ENCODE measurements around the gene ABO.
"Not testable (repeated sequence)": the region's sequence is repeated elsewhere in the genome, so short reads cannot be mapped to it uniquely, and the experiment has no call there.

The ABO gene

DNA sequence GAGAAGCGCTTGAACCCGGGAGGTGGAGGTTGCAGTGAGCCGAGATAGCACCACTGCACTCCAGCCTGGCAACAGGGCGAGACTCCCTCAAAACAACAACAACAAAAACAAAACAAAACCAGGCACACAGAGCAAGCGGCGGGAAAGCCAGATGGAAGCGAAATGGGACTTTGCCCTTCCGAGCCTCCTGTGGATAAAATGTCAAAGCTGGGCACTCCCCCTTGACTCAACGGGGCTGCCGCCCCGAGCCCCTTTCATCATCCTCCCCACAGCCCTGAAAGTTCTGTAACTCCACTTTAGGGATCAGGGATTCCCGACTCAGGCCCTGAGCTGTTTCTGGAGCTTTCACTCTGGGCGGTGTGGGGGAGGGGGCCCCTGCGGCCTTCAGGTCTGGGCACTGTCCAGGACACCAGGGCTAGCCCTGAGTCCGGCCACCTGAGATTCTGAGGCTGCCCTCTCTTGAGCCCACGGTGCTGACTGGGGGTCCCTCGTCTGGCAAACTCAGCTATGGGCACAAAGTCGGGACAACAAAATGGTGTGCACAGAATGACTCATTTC is 35.4 kb downstream of the ABO start:
- DNase-seq: no peak

DNA sequence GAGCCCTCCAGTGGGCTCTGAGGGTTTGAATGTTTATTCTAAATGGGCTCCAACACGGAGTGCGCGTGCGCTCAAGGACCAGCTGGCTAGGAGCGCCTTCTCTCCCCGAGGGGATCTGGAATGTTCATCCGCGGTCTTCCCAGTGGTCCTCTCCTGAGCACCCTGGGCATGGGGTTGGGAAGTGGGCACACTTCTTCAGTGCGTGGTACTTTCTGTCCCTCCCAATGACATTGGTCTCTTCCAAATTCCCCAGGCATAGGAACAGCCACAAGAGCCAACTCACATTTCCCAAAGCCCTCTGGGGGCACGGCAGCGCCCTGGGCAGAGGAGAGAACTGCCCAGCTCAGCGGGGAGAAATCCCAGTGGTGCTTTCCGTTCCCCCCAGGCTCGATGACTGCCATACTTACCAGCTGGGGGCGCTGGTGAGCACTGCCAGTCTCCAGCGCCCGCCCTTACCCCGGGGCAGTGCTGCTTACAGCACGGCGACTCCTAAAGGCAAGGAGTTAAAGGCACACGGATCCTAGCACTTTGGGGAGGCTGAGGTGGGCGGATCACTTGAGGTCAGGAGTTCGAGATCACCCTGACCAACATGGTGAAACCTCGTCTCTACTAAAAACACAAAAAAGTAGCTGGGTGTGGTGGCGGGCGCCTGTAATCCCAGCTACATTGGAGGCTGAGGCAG is 36.0 kb downstream of the ABO start:
- peak; percentile 40 for DNase-seq

DNA sequence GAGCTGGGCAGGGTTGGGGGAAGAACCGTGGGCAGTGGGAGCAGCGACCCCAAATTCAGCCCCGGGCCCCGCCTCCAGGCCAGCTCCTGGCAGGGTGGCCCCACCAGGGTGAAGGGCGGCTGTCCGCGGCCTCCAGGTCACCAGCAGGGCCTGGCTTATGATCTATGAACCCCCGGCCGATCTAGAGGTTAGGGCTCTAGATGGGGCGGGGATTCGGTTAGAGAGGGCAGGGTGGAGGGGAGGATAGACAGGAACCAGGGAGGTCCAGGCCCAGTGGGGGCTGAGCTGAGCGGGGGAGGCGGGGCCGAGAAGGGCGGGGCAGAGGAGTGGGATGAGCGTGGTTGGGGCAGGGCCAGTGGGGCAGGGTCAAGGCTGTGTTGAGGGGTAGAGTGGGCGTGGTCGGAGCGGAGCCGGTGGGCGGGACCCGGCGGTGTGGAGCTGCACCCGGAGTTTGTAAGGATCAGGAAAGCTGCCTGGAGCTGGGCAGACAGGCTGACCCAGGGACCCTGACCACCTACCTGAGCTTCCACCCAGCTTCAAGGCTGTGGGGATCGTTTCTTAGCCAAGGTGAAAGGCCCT is 36.6 kb downstream of the ABO start:
- DNase-seq: no peak

DNA sequence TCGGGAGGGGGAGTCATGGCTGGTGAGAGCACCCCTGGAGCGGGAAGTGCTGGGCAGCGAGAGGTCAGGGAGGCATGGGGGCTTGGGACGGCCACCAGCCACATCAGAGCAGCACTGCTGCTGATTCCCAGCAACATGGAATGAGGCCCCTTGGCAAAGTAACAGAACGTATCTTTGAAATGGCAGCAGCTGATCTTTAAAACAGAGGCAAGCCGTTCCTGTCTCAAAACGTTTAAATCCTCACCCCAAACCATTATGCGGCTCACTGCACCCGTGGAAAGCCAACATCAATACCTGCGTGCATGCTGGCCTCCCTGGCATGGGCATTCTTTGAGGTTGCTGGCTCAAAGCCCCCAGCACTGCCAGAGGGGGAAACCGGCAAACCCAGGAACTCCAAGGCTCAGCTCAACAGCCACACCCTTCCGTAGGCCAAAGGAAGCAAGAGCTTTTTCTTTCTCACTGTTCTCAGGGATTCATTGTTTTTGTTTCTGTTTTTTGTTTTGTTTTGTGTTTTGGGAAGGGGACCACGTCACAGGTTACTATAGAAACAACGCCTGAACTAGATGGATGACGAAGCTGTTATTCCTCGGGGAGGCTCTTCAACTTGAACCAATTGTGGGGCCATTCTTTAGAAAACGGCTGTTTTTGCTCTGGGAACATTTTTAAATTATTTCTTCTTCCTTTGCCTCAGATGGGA is 37.8 kb downstream of the ABO start:
- no peak for DNase-seq

DNA sequence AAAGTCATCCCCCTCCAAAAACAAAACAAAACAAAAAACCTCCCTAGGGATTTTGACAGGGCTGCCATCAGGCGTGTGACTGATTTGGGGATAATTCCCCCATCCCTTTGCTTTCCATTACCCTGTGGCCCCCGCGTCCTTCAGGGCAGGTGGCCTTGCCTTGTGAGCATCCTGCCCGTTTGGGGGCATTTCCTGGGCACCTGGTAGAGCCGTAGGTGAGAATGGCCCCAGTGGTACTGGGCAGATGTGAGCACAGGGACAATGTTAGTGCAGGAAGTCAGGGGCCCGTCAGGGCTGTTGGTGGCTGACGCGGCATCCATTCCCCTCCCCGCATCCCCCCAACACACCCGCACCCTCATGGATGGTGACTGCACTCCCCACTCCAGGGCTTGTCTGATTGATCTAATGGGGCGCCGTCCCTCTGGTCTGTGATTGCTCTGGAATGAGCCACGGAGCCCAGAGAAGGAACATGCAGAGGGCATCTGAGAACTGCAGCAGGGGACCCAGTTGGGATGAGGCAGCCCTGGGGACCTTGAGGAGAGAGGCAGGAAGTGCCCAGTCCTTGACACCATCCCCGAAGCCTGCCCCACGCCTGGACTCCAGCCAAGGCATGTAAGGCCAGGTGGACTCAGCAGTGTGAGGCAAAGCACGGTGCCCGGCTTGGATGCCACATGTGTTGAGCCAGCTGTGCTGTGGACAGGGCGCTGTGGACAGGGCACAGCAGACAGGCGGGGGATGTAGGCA is 38.5 kb downstream of the ABO start:
- DNase-seq: not testable (repeated sequence)

DNA sequence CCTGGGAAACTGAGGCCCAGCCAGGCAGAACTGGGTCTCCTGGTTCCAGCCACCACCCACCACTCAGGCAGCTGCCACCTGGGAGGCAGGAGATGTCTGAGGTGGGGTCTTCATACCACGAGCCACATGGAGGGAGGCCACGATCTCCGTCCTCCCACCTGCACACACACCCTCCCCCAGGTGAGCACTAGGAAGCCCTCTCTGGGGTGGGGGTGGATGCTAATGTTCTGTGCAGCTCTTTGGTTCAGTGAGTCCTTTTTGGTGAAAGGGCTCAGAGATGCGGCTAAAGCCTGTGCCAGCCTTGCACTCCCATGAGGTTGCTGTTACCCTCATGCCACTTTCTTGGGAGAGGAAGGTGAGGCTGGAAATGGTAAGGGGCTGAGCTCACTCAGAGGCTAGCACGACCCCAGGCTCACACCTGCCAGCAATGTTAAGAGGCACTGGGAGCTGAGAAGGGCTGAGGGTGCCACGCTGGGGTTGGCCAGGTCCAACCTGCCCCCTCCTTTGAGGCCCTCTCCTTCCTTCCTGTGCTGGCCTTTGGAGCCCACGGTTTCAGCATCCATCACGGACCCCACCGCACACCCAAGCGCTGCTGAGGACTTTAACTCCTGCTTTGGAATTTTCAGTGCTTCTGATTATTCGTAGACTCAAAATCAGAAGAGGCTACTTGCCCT is 39.3 kb downstream of the ABO start:
- no peak for DNase-seq

DNA sequence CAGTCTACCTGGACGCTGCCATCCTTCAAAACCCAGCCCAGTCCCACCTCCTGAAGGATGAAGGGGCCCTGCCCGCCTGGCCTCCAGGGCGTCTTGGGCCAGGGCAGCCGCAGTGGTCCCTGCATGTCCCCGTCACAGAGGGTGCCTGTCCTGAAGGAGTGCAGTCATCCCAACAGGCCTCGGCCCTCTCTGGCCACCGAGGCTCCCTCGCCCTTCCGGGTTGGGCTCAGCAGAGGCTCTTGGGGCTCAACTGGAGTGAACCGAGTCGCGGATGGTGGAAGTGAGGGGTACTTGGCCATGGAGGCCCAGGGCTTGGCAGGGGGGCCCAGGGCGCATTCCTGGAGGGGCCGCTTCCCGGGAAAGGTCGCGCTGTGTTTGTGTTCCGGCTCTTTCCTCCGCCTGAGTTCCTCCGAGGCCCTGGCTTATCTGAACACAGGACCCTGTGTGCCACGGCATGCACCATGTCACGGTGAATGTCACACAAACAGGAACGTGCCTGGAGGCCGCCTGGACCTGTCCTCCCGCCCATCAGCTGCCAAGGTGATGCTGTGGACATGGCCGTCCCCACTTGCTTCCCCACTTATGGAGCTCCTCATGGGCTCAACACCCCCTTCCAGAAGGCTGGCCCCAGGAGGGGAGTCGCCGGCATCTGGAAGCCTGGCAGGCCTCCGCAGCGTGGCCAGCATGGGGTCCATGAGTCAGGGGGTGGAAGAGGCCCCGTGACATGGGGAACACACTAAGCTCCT is 40.3 kb downstream of the ABO start:
- no peak for DNase-seq

DNA sequence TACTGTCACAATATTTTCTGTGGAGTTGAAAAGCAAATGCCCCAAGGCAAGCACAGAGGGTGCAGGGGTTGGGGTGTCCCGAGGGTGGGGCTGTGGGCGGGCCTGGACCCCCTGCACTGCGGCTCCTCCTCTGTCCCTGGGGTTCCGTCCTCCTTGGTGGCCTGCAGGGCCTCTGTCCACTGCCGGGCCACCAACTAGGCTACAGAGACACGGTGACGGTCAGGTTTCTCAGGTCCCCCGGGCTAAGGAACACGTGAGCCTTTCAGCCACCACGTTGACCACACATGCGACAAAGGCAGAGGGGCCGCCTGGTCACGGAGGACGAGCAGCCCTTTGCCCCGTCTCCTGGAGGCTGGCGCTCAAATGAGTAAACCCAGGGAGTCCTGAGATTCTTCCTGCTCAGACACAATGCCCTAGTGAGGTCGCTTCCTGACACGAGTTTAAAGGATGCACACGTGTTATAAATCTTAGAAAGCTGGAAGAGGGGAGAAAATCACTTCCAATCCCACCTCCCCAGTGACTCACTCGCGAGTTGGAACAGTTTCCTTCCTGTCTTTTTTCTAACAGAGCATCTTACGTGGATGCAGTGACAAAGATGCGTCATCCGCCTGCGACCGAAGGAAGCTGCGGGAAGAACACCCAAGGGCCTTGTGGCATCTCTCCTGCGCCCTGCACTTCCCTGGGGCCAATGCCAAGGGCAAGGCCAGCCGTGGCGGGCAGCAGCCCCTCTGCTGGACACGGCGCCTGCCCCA is 41.1 kb downstream of the ABO start:
- DNase-seq: no peak

DNA sequence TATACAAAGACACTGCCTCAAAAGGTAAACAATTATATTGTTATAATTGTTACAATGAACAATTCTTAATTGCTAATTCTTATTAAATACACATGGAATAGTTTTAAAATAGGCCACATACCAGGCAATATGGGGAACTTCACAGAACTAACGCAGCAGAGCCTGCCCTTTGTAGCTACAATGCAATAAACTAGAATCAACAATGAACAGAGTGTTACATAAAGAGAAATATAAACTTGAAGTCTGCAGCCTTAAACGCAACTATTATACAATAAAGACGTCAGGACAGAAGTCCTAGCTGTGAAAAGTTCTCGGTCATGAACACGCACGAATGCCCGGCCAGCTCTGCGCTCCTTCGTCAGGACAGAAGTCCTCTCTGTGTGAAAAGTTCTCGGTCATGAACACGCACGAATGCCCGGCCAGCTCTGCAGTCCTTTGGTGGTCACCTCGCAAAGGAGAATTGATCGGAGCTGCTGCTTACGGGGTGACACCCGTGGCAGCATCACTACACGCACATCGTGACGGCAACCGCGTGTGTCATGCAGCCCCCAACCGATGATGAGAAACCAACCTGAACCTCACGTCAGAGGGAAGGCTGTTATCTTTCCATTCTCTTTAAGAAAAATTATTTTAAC is 43.0 kb downstream of the ABO start:
- DNase-seq: not testable (repeated sequence)

DNA sequence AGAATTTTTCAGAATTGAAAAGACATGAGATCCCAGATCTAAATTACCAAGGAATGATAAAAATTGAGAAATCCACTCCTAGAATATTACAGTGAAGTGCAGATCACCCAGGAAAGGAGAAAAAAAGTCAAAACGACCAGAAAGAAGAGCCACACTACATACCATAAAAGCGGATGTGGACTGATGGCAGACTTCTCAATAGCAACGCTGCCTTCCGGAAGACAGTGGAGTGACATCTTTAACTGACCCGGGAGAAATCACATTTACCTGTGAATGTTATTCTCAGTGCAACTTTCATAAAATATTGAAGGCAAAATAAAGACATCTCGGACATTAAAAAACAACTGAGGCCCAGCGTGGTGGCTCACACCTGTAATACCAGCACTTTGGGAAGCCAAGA is 44.5 kb downstream of the ABO start:
- not testable (repeated sequence) for DNase-seq

DNA sequence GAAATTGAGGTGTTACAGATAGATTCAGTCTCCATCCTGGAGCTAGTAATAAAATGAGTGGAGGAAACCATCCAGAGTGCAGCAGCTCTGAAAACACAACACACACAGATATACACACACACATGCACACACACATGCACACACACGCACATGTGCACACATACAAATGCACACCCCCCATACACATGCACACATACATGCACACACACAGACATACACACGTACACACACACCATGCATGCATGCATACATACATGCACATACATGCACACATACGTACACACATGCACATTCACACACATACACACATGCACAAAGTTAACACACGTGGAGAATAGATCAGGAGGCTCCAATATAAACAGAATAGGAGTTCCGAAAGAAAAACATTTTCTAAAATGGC is 44.9 kb downstream of the ABO start:
- no peak for DNase-seq

DNA sequence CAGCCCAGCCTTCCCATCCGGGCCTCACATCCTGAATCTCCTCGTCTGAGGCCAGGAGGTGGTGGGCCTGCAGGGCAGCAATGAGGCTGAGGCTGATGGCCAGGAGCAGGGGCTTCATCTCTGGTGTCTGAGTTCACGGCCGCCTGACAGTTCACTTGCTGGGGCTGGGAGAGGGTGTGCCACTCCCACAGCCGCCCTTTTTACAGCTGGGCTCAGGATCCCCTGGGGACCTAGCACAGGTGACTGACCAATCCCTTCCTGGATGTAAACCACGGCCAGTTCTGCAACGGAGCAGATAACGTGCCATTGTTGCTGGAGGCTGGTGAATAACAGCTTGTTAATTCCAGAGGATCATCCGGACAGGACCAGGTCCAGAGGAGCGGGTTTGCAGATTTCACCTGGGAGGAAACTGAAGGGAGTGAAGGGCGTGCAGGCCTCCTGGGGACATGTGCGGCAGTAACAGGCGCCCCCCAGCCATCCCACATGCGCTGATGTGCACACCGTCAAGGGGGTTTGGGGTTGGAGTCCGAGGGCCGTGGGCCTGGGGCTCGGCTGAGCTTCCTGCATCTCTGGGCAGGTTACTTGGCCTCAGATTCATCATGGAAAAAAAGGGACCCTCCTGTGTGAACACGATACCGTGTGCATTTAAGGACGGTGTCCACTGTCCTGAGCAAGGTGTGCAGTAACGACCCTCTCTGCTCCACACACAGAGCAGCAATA is 46.4 kb downstream of the ABO start:
- not testable (repeated sequence) for DNase-seq

DNA sequence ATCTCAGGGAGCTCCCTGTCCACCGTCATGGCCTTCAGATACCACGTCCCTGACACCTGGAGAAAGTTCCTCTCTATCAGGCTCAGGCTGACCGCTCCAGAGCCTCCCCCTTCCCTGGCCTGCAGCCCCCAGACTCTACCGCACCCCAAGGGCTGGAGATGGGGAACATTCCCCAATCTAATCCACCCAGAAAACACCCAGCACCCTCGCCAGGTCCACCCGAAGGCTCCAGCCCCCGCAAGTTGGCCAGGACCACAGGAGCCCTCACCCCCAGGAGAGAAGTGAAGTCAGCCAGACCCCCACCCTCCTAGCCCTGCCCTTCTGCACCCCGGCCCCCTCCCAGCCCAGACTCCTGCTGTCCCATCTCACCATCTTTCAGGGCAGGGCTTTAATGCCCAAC is 47.0 kb downstream of the ABO start:
- not testable (repeated sequence) for DNase-seq

DNA sequence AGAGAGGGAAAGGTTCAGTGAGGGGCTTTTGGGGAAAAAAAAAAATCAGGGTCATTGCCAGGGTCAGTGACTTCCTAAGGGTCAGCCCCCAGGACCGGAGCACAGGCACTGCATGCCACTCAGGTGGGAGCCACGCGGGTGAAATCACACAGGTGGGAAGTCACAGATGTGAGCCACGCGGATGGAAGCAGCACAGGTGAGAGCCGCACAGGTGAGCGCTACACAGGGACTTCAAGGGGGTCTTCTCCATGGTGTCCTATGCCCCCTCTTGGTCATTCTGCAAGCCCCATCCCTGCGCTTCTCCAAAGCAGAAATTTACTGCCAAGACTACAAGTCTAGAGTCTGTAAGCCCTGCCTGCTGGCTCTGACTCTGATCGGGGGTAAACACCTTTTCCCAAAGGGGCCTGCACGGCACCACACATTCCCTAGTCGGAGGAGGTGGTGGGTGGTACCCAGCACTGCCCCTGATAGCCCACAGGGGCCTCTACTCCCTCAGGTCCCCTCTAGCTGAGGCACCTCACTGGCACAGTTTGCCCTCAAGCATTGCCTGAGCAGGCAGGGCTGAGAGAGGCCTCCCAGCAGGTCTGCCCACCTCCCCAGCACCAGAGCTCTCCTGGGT is 47.6 kb downstream of the ABO start:
- no peak for DNase-seq

DNA sequence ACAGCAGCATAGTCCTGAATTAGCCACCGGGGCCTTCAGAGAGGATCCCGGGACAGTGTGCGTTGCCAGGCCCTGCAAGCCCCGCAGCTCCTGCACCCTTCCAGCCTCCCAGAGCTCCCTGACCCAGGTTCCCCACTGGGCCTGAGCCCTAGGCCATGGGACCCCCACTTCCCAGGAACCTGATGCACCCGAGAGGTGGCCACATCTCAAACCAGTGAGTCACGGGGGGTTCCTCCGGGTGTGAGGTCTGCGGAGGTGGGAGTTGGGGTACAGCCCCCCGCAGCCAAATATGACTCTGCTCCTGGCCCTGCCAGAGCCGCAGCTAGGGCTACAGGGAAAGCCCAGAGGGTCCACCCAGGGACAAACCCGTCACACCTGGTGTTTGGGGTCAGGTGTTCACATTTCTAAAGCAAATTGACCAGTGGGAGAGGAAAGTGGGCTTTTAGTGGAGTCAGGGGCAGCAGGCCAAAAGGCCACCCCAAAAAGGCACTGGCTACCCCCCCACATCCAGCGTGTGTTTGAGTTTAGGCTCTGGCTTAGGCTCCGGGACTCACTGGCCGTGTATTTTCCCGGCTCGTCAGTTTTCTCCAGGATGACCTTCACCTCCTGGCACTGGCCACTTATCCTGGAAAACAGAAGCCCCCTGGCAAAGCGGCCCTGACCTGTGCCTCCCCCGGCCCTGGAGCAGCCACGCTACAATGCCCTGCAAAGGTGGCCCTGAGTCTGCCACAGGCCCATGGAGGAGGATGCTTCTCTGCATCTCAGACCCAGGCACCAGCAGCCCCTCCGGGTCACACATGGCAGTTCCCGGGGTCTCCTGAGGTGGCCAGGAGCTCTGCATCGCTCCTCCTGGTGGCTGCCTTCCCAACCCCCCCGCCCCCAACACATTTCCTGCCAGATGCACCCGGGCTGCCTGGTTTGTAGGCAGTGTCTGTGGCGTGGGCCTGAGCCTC is 48.5 kb downstream of the ABO start:
- DNase-seq: no peak

DNA sequence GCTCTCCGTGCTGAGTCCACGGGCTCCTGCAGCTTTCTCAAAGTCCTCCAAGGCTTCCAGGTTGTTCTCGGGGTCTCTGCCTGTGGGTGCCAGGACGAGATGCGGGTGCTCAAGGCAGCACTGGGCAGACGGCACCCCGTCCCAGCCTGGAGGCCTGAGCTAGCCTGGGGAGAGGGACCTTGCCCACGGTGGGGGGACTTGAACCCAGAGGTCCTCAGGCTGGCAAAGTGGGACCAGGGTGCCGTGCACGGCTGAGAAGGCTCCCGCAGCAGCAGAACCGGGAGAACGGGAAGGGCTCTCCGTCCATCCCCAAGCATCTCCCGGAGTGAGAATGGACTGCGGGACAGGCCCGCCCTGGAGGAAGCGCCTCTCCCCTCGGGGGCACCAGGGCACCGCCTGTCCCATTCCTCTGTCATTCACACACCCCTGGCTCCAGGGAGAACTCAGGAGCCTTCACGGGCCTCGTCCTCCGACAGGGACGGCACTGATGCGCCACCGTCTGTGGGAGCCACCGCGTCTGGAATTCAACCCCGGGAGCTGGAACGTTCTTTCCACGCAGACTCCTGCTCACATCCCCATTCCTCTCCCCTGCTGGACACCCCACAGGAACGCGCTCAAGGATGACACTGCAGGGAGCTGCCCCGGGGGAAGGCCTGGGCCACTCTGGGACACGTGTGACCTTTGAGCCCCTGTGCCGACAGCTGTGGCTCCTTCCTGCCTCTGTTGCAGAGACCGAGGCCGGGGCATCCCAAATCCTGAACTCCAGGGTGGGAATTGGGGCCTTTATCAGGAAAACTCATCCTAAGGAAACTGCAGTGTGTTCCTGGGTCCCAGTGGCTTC is 49.6 kb downstream of the ABO start:
- DNase-seq: no peak

DNA sequence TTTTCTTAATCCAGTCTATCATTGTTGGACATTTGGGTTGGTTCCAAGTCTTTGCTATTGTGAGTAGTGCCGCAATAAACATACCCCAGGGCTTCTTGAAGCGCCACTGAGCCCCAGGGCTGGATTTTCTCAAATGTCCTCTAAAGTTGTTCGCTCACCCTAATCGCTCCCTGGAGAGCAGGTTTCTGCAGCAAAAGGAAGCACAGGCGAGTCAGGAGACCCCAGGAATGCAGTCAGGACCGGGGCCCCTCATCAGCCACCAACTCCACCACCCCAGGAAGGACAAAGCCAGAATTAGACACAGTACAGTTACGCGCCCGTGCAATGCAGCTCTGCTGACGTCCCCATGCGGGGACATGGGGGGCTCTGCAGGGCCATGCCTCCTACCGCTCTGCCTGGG is 50.2 kb downstream of the ABO start:
- no peak for DNase-seq

All from effector CD4-positive, alpha-beta T cell (primary cell).